WTC11 (cell line): ENCODE results near the gene IPP. TPM values are rescaled to one million over a fixed set of nuclear protein-coding genes. Genes with fewer than 3 reads are reported as not detected.

Experiments used
- ATAC-seq: fragments of 200-7000 bp; cut with Tn5 transposase; 2 replicates; pipeline ENCODE4 v1.10.0; 2021; ENCODE audit warnings: mild to moderate bottlenecking, moderate library complexity
- CTCF ChIA-PET: fragments of 300-600 bp; sonication (Branson Sonifier 250); formaldehyde crosslinking; loops from one replicate; lab custom pipeline; 2021; ENCODE audit warnings: antibody characterized with exemption; lab: Charles Lee
- POLR2A ChIA-PET: fragments of 350-600 bp; sonication (Branson Sonifier 250); formaldehyde crosslinking; loops from one replicate; lab custom pipeline; 2021; ENCODE audit warnings: antibody characterized with exemption; lab: Charles Lee
- DNase-seq: peaks from one replicate; pipeline ENCODE4 v3.0.0; 2021; ENCODE audit warnings: low spot score
- H3K27ac Mint-ChIP-seq: 2 replicates; pipeline ENCODE4 v1.8.0; 2021; ENCODE audit warnings: mixed read lengths
- H3K27me3 Mint-ChIP-seq: 2 replicates; pipeline ENCODE4 v1.8.0; 2021; ENCODE audit warnings: low read depth, mild to moderate bottlenecking, moderate library complexity, mixed read lengths
- H3K36me3 Mint-ChIP-seq: 2 replicates; pipeline ENCODE4 v1.8.0; 2021; ENCODE audit warnings: mixed read lengths
- H3K4me1 Mint-ChIP-seq: 2 replicates; pipeline ENCODE4 v1.8.0; 2022; ENCODE audit warnings: mixed read lengths
- H3K4me3 Mint-ChIP-seq: 2 replicates; pipeline ENCODE4 v1.8.0; 2021; ENCODE audit warnings: mild to moderate bottlenecking, moderate library complexity, mixed read lengths
- H3K9me3 Mint-ChIP-seq: 2 replicates; pipeline ENCODE4 v1.8.0; 2021; ENCODE audit warnings: mixed read lengths
- AR ChIP-seq: fragments of 250-450 bp; sonication (Bioruptor Pico); IDR thresholded peaks from 2 replicates; pipeline ENCODE4 v1.9.0; 2021; ENCODE audit warnings: mild to moderate bottlenecking
- ARID4B ChIP-seq: sonication (generic); formaldehyde crosslinking; IDR thresholded peaks from 2 replicates; pipeline ENCODE4 v1.8.0; 2023; ENCODE audit warnings: missing genetic modification reagents, mild to moderate bottlenecking, borderline replicate concordance
- CBFB ChIP-seq: sonication (generic); formaldehyde crosslinking; IDR thresholded peaks from 2 replicates; pipeline ENCODE4 v1.8.1; 2022; ENCODE audit warnings: mild to moderate bottlenecking, low read depth, missing genetic modification reagents
- ESRRA ChIP-seq: sonication (generic); formaldehyde crosslinking; IDR thresholded peaks from 2 replicates; pipeline ENCODE4 v1.8.1; 2022; ENCODE audit warnings: mild to moderate bottlenecking, missing genetic modification reagents, borderline replicate concordance
- FOXP4 ChIP-seq: sonication (generic); formaldehyde crosslinking; IDR thresholded peaks from 2 replicates; pipeline ENCODE4 v1.8.0; 2022; ENCODE audit warnings: mild to moderate bottlenecking, missing genetic modification reagents
- GTF2I ChIP-seq: fragments of 250-450 bp; sonication (Bioruptor Pico); conservative IDR thresholded peaks from 2 replicates; pipeline ENCODE4 v1.4.0; 2021; ENCODE audit warnings: mild to moderate bottlenecking
- HMGA2 ChIP-seq: fragments of 250-450 bp; sonication (Bioruptor Pico); IDR thresholded peaks from 2 replicates; pipeline ENCODE4 v1.4.0; 2021; ENCODE audit warnings: mild to moderate bottlenecking, moderate library complexity
- JUN ChIP-seq: sonication (generic); formaldehyde crosslinking; IDR thresholded peaks from 2 replicates; pipeline ENCODE4 v1.8.0; 2023; ENCODE audit warnings: mild to moderate bottlenecking, missing genetic modification reagents
- KAT7 ChIP-seq: sonication (generic); formaldehyde crosslinking; IDR thresholded peaks from 2 replicates; pipeline ENCODE4 v1.8.1; 2023; ENCODE audit warnings: missing genetic modification reagents, mild to moderate bottlenecking, borderline replicate concordance
- NFATC4 ChIP-seq: fragments of 250-450 bp; sonication (Bioruptor Pico); IDR thresholded peaks from 2 replicates; pipeline ENCODE4 v1.9.0; 2021; ENCODE audit warnings: mild to moderate bottlenecking
- PRRX2 ChIP-seq: fragments of 250-450 bp; sonication (Bioruptor Pico); IDR thresholded peaks from 2 replicates; pipeline ENCODE4 v1.8.0; 2021; ENCODE audit warnings: mild to moderate bottlenecking
- TEAD1 ChIP-seq: sonication (generic); formaldehyde crosslinking; IDR thresholded peaks from 2 replicates; pipeline ENCODE4 v1.8.0; 2022; ENCODE audit warnings: mild to moderate bottlenecking, missing genetic modification reagents
- ZBTB21 ChIP-seq: sonication (generic); formaldehyde crosslinking; IDR thresholded peaks from 2 replicates; pipeline ENCODE4 v1.8.1; 2023; ENCODE audit warnings: mild to moderate bottlenecking, missing genetic modification reagents, borderline replicate concordance
- ZNF219 ChIP-seq: sonication (generic); formaldehyde crosslinking; IDR thresholded peaks from 2 replicates; pipeline ENCODE4 v1.8.0; 2023; ENCODE audit warnings: missing genetic modification reagents, mild to moderate bottlenecking, borderline replicate concordance
- ZNF317 ChIP-seq: sonication (generic); formaldehyde crosslinking; IDR thresholded peaks from 2 replicates; pipeline ENCODE4 v1.8.1; 2023; ENCODE audit warnings: low read depth, mild to moderate bottlenecking, moderate library complexity, missing genetic modification reagents, borderline replicate concordance
- ZNF396 ChIP-seq: fragments of 250-450 bp; sonication (Bioruptor Pico); IDR thresholded peaks from 2 replicates; pipeline ENCODE4 v1.8.0; 2021; ENCODE audit warnings: mild to moderate bottlenecking, moderate library complexity, borderline replicate concordance
- ZNF512 ChIP-seq: sonication (generic); formaldehyde crosslinking; IDR thresholded peaks from 2 replicates; pipeline ENCODE4 v1.8.1; 2022; ENCODE audit warnings: missing genetic modification reagents, borderline replicate concordance
- ZNF671 ChIP-seq: fragments of 250-450 bp; sonication (Bioruptor Pico); IDR thresholded peaks from 2 replicates; pipeline ENCODE4 v1.8.0; 2021; ENCODE audit warnings: mild to moderate bottlenecking
- total RNA-seq: library from RNA; stranded (reverse); gene quantifications from 3 replicates; pipeline ENCODE4 v1.2.3, GENCODE V29; 2021

IPP gene
- total RNA-seq, 1 experiment from 2014 or later, result 6.3 TPM

- CTCF ChIA-PET, result interaction anchor here (0.6 kb wide), 1 partner anchor 545 kb away, joined by 3 read pairs; no protein-coding TSS in a partner anchor
- no peak for TF ChIP-seq GTF2I (CRISPR knock-in tag)
- no peak for TF ChIP-seq PRRX2 (CRISPR knock-in tag)
- no peak for TF ChIP-seq ZNF317 (CRISPR knock-in tag)
- no peak for TF ChIP-seq AR
- TF ChIP-seq ARID4B, result no peak
- TF ChIP-seq ZNF396, result no peak
- TF ChIP-seq ZNF219 (CRISPR knock-in tag), result no peak
- TF ChIP-seq FOXP4 (CRISPR knock-in tag), result no peak
- TF ChIP-seq JUN (CRISPR knock-in tag), result no peak
- TF ChIP-seq TEAD1 (CRISPR knock-in tag), result no peak
- TF ChIP-seq ZNF512 (CRISPR knock-in tag), result no peak
- TF ChIP-seq CBFB (CRISPR knock-in tag), result no peak
- no peak for TF ChIP-seq ESRRA (CRISPR knock-in tag)
- no peak for TF ChIP-seq KAT7 (CRISPR knock-in tag)
- TF ChIP-seq ZNF671, result no peak
- TF ChIP-seq ZBTB21, result no peak
- TF ChIP-seq NFATC4 (CRISPR knock-in tag), result no peak
- TF ChIP-seq HMGA2 (CRISPR knock-in tag), result no peak
- TF ChIP-seq, all 79 proteins: peak for 0
- DNase-seq, result no peak
- ATAC-seq, result no peak
- POLR2A ChIA-PET, result interaction anchor here (0.6 kb wide), 1 partner anchor 398 kb away, joined by 3 read pairs; no protein-coding TSS in a partner anchor
- Mint-ChIP-seq H3K9me3 (no peaks in the 10 kb centered on the region), H3K36me3 (no peaks in the 10 kb centered on the region; the same call in 1 of the 2 replicates), H3K4me1 (peaks cover 74% of the 10 kb centered on the region), H3K27ac (no peak overlapping the region), H3K27me3 (no peaks in the 10 kb centered on the region), H3K4me3 (no peak overlapping the region)
Observed at GRCh38 chr1:45678489-45678888, 72.0 kb downstream of the IPP start.
